ENCODE measurements around the gene LRRC52. TPM values are rescaled to one million over a fixed set of nuclear protein-coding genes. Genes with fewer than 3 reads are reported as not detected.
"Not testable (repeated sequence)": the region's sequence is repeated elsewhere in the genome, so short reads cannot be mapped to it uniquely, and the experiment has no call there.

LRRC52 gene
- total RNA-seq, 2 experiments from 2014 or later, result not detected

- Mint-ChIP-seq H3K4me3 (no peak overlapping the region), H3K9me3 (ENCODE audit: low read depth) (no peaks in the 10 kb centered on the region), H3K27ac (no peak overlapping the region), H3K36me3 (no peaks in the 10 kb centered on the region), H3K27me3 (peaks cover 43% of the 10 kb centered on the region), H3K4me1 (no peaks in the 10 kb centered on the region)
- ATAC-seq (no peak), DNase-seq (no peak)
- CTCF ChIA-PET, result no interaction called here
Measured at GRCh38 chr1:165577707-165578106, 33.9 kb downstream of the LRRC52 start.

GRCh38 chr1:165580931-165581871, 37.4 kb downstream of the LRRC52 start:
- H3K27ac Mint-ChIP-seq, result no peak overlapping the region
- no peaks in the 10 kb centered on the region for H3K4me1 Mint-ChIP-seq
- ATAC-seq (no peak), DNase-seq (no peak)
- no peaks in the 10 kb centered on the region for H3K9me3 Mint-ChIP-seq (ENCODE audit: low read depth)
- H3K4me3 Mint-ChIP-seq, result no peak overlapping the region
- CTCF ChIA-PET, result interaction anchor here (0.7 to 1.5 kb wide), 2 partner anchors 12 to 577 kb away, joined by 3 to 6 read pairs; no protein-coding TSS in a partner anchor
- H3K36me3 Mint-ChIP-seq, result no peaks in the 10 kb centered on the region
- peaks cover 36% of the 10 kb centered on the region for H3K27me3 Mint-ChIP-seq

- Mint-ChIP-seq H3K4me3 (no peak overlapping the region), H3K36me3 (no peaks in the 10 kb centered on the region), H3K9me3 (ENCODE audit: low read depth) (no peaks in the 10 kb centered on the region), H3K4me1 (no peaks in the 10 kb centered on the region), H3K27me3 (peaks cover 34% of the 10 kb centered on the region), H3K27ac (no peak overlapping the region)
- DNase-seq, result no peak
- no peak for ATAC-seq
- CTCF ChIA-PET, result interaction anchor here (1.5 kb wide), 1 partner anchor 11 kb away, joined by 6 read pairs; no protein-coding TSS in a partner anchor
Measured at GRCh38 chr1:165581926-165582325, 38.1 kb downstream of the LRRC52 start.

- Mint-ChIP-seq H3K27ac (no peak overlapping the region), H3K36me3 (no peaks in the 10 kb centered on the region), H3K4me1 (no peaks in the 10 kb centered on the region), H3K27me3 (peaks cover 60% of the 10 kb centered on the region), H3K4me3 (no peak overlapping the region), H3K9me3 (ENCODE audit: low read depth) (no peaks in the 10 kb centered on the region)
- CTCF ChIA-PET, result interaction anchor here (1.0 to 2.9 kb wide), 2 partner anchors 178 to 193 kb away, joined by 4 to 14 read pairs; no protein-coding TSS in a partner anchor
- ATAC-seq (no peak), DNase-seq (no peak)
Measured at GRCh38 chr1:165586398-165586797, 42.6 kb downstream of the LRRC52 start.

GRCh38 chr1:165591391-165591790, 47.6 kb downstream of the LRRC52 start:
- not testable (repeated sequence) for H3K4me3 Mint-ChIP-seq

GRCh38 chr1:165592945-165593823, 49.4 kb downstream of the LRRC52 start:
- CTCF ChIA-PET, result interaction anchor here (0.6 to 12.6 kb wide), 30 partner anchors 9 to 479 kb away, joined by 3 to 177 read pairs (median 4); no protein-coding TSS in a partner anchor
- Mint-ChIP-seq H3K4me1 (peaks cover 17% of the 10 kb centered on the region), H3K9me3 (ENCODE audit: low read depth) (no peaks in the 10 kb centered on the region), H3K27ac (no peak overlapping the region), H3K27me3 (peaks cover 72% of the 10 kb centered on the region), H3K4me3 (no peak overlapping the region), H3K36me3 (no peaks in the 10 kb centered on the region)
- DNase-seq (peak; percentile 82), ATAC-seq (no peak)

More at GRCh38 chr1:165591391-165591790, 47.6 kb downstream of the LRRC52 start:
- H3K27me3 Mint-ChIP-seq, result peaks cover 75% of the 10 kb centered on the region
- not testable (repeated sequence) for DNase-seq; ATAC-seq; H3K4me1 Mint-ChIP-seq; H3K36me3 Mint-ChIP-seq; H3K9me3 Mint-ChIP-seq (ENCODE audit: low read depth); H3K27ac Mint-ChIP-seq
- CTCF ChIA-PET, result interaction anchor here (0.9 to 12.6 kb wide), 8 partner anchors 9 to 223 kb away, joined by 4 to 177 read pairs (median 15); no protein-coding TSS in a partner anchor

GRCh38 chr1:165595246-165595938, 51.6 kb downstream of the LRRC52 start:
- Mint-ChIP-seq H3K27ac (no peak overlapping the region), H3K9me3 (ENCODE audit: low read depth) (no peaks in the 10 kb centered on the region), H3K4me1 (peaks cover 30% of the 10 kb centered on the region), H3K27me3 (peaks cover 55% of the 10 kb centered on the region), H3K4me3 (no peak overlapping the region), H3K36me3 (no peaks in the 10 kb centered on the region)
- DNase-seq (no peak), ATAC-seq (no peak)
- CTCF ChIA-PET, result interaction anchor here (0.7 to 12.6 kb wide), 2 partner anchors 198 to 202 kb away, joined by 3 to 177 read pairs; no protein-coding TSS in a partner anchor

GRCh38 chr1:165597883-165598675, 54.3 kb downstream of the LRRC52 start:
- Mint-ChIP-seq H3K9me3 (ENCODE audit: low read depth) (no peaks in the 10 kb centered on the region), H3K27me3 (peaks cover 37% of the 10 kb centered on the region), H3K36me3 (no peaks in the 10 kb centered on the region), H3K4me1 (peaks cover 34% of the 10 kb centered on the region), H3K27ac (peak overlapping the region; percentile 86), H3K4me3 (peak overlapping the region; percentile 84)
- DNase-seq (peak; percentile 98), ATAC-seq (peak; percentile 99)
- CTCF ChIA-PET, result interaction anchor here (0.9 to 12.6 kb wide), 9 partner anchors 100 to 326 kb away, joined by 3 to 177 read pairs (median 4); partner anchors contain the start of gene ALDH9A1

GRCh38 chr1:165598676-165599059, 54.9 kb downstream of the LRRC52 start:
- ATAC-seq (no peak), DNase-seq (no peak)
- Mint-ChIP-seq H3K27ac (peak overlapping the region; percentile 86), H3K27me3 (peaks cover 31% of the 10 kb centered on the region), H3K9me3 (ENCODE audit: low read depth) (no peaks in the 10 kb centered on the region), H3K4me1 (peaks cover 33% of the 10 kb centered on the region), H3K4me3 (peak overlapping the region; percentile 84), H3K36me3 (no peaks in the 10 kb centered on the region)
- CTCF ChIA-PET, result interaction anchor here (1.0 to 12.6 kb wide), 7 partner anchors 99 to 326 kb away, joined by 3 to 177 read pairs (median 7); partner anchors contain the start of gene ALDH9A1

GRCh38 chr1:165600793-165601192, 57.0 kb downstream of the LRRC52 start:
- Mint-ChIP-seq H3K27ac (no peak overlapping the region), H3K9me3 (ENCODE audit: low read depth) (no peaks in the 10 kb centered on the region), H3K36me3 (no peaks in the 10 kb centered on the region), H3K27me3 (peaks cover 13% of the 10 kb centered on the region), H3K4me3 (no peak overlapping the region), H3K4me1 (peaks cover 33% of the 10 kb centered on the region)
- DNase-seq, result no peak
- ATAC-seq, result no peak
- CTCF ChIA-PET, result interaction anchor here (0.7 to 12.6 kb wide), 15 partner anchors 9 to 324 kb away, joined by 3 to 177 read pairs (median 6); partner anchors contain the start of genes ALDH9A1, MGST3 and UCK2

- peaks cover 16% of the 10 kb centered on the region for H3K4me1 Mint-ChIP-seq
- H3K4me3 Mint-ChIP-seq, result no peak overlapping the region
- CTCF ChIA-PET, result interaction anchor here (0.9 kb wide), 1 partner anchor 11 kb away, joined by 3 read pairs; no protein-coding TSS in a partner anchor
- no peak overlapping the region for H3K27ac Mint-ChIP-seq
- ATAC-seq (no peak), DNase-seq (no peak)
- no peaks in the 10 kb centered on the region for H3K36me3 Mint-ChIP-seq
- H3K27me3 Mint-ChIP-seq, result peaks cover 6% of the 10 kb centered on the region
- no peaks in the 10 kb centered on the region for H3K9me3 Mint-ChIP-seq (ENCODE audit: low read depth)
Measured at GRCh38 chr1:165603810-165604209, 60.0 kb downstream of the LRRC52 start.

GRCh38 chr1:165605246-165605645, 61.4 kb downstream of the LRRC52 start:
- H3K27me3 Mint-ChIP-seq, result peaks cover 6% of the 10 kb centered on the region
- peaks cover 11% of the 10 kb centered on the region for H3K4me1 Mint-ChIP-seq
- H3K9me3 Mint-ChIP-seq (ENCODE audit: low read depth), result no peaks in the 10 kb centered on the region
- no peak for ATAC-seq
- no peaks in the 10 kb centered on the region for H3K36me3 Mint-ChIP-seq
- CTCF ChIA-PET, result interaction anchor here (1.2 kb wide), 2 partner anchors 93 to 309 kb away, joined by 3 read pairs; partner anchors contain the start of gene ALDH9A1
- no peak overlapping the region for H3K4me3 Mint-ChIP-seq
- DNase-seq, result no peak
- H3K27ac Mint-ChIP-seq, result no peak overlapping the region
